HT1080 (cell line): ENCODE results near the gene TGM6. TPM values are rescaled to one million over a fixed set of nuclear protein-coding genes. Genes with fewer than 3 reads are reported as not detected.
"Not testable (repeated sequence)": the region's sequence is repeated elsewhere in the genome, so short reads cannot be mapped to it uniquely, and the experiment has no call there.

Experiments
- DNase-seq: peaks from one replicate; pipeline ENCODE4 v3.0.0-alpha.2; 2015; ENCODE audit warnings: low read depth
- total RNA-seq: library from RNA; depleted of rRNA; stranded (reverse); fragments of >200 nt; shearing (Covaris generic); gene quantifications from 2 replicates; pipeline ENCODE4 v1.2.3, GENCODE V29; 2014

The TGM6 gene
- total RNA-seq, 1 experiment from 2014 or later = not detected

- no peak for DNase-seq
Observed at GRCh38 chr20:2397595-2398145, 17.0 kb downstream of the TGM6 start.

GRCh38 chr20:2398449-2398848, 17.7 kb downstream of the TGM6 start:
- DNase-seq = no peak

- DNase-seq = no peak
Observed at GRCh38 chr20:2399390-2399789, 18.7 kb downstream of the TGM6 start.

GRCh38 chr20:2400290-2400689, 19.6 kb downstream of the TGM6 start:
- no peak for DNase-seq

- DNase-seq = no peak
Observed at GRCh38 chr20:2401527-2401926, 20.8 kb downstream of the TGM6 start.

- DNase-seq = peak; percentile 41
Observed at GRCh38 chr20:2402271-2402980, 21.7 kb downstream of the TGM6 start.

GRCh38 chr20:2403291-2404052, 22.8 kb downstream of the TGM6 start:
- no peak for DNase-seq

GRCh38 chr20:2405693-2406065, 25.0 kb downstream of the TGM6 start:
- DNase-seq = no peak

- DNase-seq = not testable (repeated sequence)
Observed at GRCh38 chr20:2407355-2407754, 26.7 kb downstream of the TGM6 start.

- no peak for DNase-seq
Observed at GRCh38 chr20:2408111-2408510, 27.4 kb downstream of the TGM6 start.

- no peak for DNase-seq
Observed at GRCh38 chr20:2416541-2417212, 36.0 kb downstream of the TGM6 start.

GRCh38 chr20:2417213-2417541, 36.5 kb downstream of the TGM6 start:
- DNase-seq = no peak

GRCh38 chr20:2418388-2418787, 37.7 kb downstream of the TGM6 start:
- no peak for DNase-seq

- no peak for DNase-seq
Observed at GRCh38 chr20:2420510-2420909, 39.8 kb downstream of the TGM6 start.

- no peak for DNase-seq
Observed at GRCh38 chr20:2421247-2421646, 40.5 kb downstream of the TGM6 start.

GRCh38 chr20:2429051-2429450, 48.4 kb downstream of the TGM6 start:
- no peak for DNase-seq

- no peak for DNase-seq
Observed at GRCh38 chr20:2430538-2430937, 49.8 kb downstream of the TGM6 start.

- DNase-seq = no peak
Observed at GRCh38 chr20:2431185-2431584, 50.5 kb downstream of the TGM6 start.

- no peak for DNase-seq
Observed at GRCh38 chr20:2446845-2447244, 66.1 kb downstream of the TGM6 start.

- DNase-seq = no peak
Observed at GRCh38 chr20:2449386-2449785, 68.7 kb downstream of the TGM6 start.

- DNase-seq = no peak
Observed at GRCh38 chr20:2451422-2451821, 70.7 kb downstream of the TGM6 start.
